Activated naive CD4-positive, alpha-beta T cell (primary cell): ENCODE results near the gene LNX1.

ENCODE experiments used
- DNase-seq, 4 experiments: peaks; one replicate each; lab custom pipeline; 2025; lab: John Stamatoyannopoulos, UW

LNX1 gene

DNA sequence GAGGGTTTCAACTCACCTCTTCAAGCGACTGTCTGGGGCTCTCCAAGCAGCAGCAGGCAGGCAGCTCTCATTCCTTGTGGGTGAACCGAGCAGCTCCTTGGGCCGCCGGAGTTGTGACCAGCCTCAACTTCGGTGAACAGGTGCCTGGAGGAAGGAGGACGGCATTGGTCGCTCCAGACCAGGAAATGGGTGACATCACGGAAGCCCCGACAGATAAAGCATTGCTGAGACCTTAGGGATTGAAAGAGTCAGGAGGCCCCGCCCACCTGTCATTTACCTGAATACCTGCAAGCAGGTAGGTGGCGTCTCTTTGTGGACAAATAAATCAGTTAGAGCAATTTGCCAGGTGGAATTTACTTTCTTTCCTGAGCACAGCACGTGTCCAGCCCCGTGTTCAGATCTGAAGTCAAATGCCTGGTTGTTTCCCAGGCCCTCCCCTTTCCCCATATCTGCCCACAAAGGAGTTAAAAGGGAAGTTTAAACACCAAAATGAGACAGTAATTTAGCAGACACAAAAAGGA lies at the start of gene LNX1:
TSS of gene LNX1 (minus strand) at position 115 of the 521 bp plus-strand sequence. CDS start 17,484 bp downstream, outside the sequence.
- DNase-seq = no peak

DNA sequence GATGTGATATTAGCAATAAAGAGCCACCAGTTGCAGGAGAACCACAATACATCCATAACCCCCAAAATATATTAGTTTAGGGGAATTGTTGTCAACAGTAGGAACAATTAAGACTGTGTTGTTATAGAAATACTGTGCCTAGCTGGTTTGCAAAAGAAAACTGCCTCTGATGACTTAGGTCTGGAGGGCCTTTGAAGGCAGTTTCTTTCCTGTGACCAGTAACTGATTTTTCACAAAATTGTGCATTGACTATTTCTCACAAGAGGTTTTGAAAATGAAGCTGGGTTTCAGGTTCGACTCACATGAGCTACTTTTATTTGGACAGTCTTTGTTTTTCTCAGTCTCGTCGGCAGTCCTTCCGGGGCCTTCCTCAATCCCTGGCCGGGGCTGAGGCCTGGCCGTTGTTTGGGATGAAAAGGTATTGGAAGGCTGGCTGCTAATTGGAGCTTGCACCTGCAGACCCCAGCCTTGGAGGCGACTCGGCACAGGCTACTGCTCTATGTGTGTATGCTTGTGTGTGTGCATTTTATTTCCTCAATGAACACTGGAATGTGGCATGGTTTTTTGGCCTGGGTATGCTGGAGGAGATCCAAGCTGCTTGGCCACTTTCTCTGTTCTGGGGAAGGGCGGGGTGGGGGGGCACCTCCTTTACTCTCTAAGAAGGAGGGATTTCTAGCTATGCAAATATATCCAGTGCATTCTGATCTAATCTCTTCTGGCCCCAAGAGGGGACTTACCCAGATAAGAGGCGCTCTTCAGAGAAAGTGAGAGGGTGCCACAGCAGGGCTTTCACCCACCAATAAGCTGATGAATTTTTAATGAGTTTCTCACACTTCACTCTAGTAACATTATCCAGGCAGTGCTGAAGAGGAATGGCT lies 49.5 kb upstream of the LNX1 start:
- DNase-seq = no peak

DNA sequence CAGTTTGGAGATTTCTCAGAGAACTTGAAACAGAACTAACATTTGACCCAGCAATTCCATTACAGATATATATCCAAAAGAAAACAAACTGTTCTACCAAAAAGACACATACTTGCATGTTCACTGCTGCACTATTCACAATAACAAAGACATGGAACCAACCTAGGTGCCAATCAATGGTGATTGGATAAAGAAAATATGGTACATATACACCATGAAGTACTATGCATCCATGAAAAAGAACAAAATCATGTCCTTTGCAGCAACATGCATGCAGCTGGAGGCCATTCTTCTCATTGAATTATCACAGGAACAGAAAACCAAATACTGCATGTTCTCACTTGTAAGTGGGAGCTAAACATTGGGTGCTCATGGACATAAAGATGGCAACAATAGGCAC lies 47.6 kb upstream of the LNX1 start:
- no peak for DNase-seq

DNA sequence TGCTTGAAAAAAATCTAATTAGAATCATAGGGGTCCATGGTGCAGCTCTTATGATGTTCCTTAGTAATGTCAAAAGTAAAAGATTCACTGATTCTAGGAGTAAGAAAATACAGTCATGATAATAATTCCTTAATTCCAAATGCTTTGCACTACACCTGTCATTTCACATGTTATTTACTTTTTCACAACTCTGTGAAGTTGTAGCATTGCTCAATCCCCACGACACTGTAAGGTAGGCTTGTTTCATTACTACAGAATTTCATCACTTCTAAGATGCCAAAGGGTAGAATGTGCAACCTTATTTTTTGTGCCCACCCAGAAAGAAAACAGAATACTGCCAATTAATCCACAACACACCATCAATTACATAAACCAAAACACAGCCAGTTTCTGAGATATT lies 46.1 kb upstream of the LNX1 start:
- DNase-seq = no peak

DNA sequence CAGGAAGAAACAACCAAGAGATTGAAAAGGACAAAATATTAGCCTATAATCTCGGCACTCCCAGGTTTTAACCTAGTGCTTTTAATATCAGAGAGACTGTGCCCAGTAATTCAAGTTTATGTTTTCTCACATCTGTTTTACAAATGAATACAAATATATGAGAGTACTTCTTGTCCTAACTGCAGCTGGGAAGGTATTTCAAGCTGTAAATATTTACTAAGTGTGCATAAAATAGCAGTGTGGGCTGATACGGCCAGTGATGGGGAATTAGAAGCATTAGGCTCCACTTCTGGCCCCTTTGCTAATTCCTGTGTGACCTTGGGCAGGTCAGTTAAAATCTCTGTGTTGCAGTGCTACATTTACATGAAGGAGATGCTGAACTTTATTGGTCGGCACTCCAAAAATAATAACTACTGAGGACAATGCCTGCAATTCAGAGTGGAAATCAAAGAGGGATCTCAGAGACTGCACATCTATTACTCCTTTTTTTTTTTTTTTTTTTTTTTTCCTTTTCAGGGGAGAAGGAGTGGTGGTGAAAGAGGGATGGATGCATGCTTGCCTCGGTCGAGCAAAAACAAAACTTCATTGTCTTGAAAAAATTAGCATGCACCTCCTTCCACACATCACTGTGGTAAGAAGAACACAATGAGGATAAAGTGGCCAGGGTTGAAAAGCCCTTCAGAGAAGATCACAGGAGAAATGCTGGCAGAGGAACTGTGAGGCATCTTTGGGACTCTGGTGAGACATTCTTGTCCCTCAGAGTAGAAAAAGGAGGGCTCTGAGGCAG lies 44.6 kb upstream of the LNX1 start:
- no peak for DNase-seq

DNA sequence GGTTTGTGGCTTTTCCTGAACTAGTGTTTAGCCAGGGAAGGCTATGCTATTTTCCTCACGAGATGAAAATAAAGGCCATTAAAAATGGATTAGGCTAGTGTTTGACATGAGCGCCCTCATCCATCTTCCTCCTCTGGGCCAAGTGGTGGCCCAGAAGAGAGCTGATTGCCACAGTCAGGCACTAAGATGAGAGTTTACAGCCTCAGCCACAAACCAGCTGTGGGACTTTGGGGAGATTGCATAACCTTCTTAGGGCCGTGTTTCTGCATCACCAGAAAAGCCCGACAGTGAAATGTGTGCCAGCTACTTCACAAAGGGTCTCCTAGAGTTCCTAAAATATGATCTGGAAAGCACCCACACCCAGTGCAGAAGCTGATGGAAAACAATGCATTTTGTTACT lies 42.3 kb upstream of the LNX1 start:
- no peak for DNase-seq

DNA sequence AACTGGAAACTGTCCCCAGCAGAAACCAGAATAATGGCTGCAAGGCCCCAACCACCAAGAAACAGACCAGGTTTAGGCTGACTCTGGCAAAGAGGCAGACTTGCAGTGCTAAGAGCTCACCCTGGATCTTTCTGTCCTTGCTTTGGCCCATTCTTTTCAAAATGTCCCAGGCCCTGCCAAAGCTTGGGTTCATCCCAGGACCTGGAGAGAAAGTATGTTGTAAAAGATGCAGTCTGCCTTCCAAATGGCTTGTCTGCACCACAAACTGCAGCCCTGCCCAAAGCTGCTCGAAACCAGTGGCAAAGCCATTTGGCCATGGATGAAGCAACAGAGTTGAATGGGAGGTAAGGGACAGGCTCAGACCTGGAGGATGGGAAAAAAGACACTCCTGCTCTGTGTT lies 38.0 kb upstream of the LNX1 start:
- DNase-seq = no peak

DNA sequence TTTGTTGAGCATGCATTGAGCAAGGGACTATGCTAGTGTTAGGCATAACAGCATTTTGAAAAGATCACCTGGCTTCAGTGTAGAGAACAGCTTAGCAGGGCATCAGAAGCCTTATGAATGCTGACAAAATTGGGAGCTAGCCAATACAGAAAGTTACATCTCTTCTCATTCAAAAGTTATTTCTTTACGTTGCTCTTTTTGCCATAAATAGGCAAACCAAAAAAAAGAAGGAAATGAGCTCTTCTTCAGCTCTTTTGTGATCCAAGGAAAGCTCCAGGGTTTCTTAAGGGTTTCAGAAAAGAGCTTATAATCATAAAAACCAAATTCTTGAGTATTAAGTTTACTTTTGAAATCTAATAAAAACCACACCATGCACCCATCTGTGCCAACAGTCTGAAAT lies 35.2 kb upstream of the LNX1 start:
- DNase-seq = no peak

DNA sequence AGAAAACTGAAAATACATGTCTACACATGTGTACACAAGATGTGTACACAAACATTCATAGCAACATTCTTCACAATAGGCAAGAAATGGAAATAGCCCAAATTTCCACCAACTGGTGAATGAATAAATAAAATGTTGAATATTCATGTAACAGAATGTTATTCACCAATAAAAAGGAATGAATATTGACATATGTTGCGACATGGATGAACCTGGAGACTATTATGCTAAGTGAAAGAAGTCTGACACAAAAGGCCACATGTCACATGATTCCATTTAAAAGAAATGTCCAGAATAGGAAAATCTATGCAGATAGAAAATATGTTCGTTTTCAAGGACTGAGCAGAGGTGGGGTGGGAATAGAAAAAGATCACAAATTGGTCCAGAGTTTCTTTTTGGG lies 34.6 kb upstream of the LNX1 start:
- no peak for DNase-seq

DNA sequence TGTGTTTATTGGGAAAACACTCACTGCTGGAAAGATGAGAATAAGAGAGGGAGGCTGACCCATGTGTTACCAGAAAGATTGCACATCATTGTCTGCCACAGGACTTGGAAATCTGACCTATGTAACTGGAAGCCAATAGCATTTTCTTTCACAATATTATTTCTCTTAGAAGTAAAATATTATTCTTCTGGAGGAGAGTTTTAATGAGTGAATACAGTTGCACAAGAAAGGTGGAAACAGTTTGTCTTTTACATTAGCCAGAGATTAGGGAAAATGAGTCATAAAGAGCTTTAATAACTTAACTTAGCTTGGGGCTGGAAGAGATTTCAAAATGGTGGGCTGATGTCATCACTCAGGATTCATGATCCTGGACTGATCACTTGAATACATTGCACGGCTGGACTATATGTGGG lies 31.5 kb upstream of the LNX1 start:
- no peak for DNase-seq

DNA sequence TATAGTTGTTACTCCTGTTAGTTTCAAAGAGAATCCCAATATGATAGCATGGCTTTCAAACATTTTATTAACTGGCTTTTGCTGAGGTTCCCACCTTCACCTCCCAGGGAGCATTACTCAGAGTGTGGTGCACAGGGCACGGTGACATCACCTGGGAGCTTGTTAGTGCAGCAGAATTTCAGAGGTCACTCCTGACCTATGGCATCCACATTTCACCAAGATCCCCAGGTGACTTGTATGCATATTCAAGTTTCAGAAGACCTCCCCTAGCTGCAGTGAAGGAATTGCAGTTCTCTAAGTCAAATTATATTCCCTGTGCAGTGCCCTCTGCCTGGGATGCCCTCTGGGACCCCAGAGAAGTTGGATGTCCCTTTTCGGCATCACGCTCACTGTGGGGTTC lies 29.7 kb upstream of the LNX1 start:
- DNase-seq = no peak

DNA sequence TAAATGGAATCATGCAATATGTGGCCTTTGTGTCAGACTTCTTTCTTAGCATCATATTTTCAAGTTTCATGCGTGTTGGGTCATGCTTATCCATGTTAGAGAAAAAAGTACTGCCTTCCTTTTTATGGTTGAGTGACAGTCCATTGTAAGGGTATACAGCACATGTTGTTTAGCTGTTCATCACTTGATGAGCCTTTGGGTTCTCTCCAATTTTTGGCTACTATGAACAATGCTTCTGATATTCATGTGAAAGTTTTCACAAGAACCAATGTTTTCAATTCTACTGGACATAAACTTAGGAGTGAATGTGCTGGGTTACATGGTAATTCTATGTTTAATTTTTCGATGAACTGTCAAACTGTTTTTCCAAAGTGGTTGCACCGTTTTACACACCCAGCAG lies 28.1 kb upstream of the LNX1 start:
- DNase-seq = no peak

DNA sequence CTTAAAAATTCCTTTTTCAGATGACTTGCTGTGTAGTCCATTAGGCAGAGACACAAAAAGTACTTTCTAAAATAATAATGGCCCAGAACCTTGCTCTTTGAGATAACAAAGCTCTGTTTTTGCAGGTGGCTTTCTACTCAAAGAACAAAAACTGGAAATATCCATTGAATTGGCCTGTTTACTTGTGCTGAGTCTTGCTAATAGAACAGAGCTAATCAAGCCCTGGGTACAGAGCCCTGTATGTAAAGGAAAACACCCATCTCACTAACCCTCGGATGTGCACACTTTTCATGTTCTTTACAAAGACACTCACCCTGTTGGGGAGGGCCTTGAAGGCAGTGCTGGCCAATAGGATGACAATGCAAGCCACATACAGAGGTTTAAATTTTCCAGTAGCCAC lies 27.0 kb upstream of the LNX1 start:
- no peak for DNase-seq

DNA sequence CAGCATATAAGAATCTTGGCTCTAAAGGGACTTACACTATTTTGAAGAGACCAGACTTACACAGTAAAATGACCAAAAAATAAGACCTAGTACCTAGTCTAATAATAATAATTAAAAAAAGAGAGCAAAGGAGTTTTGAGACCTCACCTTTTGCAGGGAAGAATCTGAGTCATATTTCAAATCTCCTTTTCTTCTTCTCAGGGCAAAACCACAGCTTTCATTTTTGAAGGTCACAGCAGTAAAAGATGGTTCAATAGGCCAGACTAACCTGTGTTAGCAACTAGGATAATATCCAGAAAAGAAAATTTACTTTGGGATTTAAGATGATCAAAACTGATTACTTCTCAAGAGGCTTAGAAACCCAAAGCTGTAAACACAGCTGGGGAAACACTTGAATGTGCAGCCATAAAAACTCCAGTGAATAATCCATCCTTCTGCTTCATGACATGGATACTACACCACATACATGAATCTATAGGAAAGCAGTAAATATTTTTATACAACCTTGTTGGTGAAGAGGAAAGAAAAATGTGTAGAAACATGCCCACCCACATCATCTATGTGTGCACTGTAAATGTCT lies 25.9 kb upstream of the LNX1 start:
- DNase-seq = no peak

DNA sequence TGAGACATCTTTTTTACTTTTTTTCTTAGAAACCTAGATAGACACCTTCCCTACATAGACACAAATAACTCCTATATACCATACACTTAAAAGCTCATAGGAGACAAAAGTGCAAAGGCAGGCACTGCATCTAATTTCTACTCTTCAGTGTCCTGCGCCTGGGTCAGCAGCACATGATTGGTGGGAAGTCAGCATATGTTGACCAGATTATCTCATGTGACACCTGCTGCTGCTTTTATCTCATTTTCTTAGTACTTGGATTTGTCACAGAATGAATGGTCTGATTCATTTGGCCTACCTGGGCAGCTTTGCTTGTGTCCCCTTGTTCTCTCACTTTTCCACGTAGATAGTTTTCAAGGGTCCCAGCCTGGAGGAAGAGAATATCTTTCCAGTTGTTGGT lies 24.9 kb upstream of the LNX1 start:
- DNase-seq = no peak

DNA sequence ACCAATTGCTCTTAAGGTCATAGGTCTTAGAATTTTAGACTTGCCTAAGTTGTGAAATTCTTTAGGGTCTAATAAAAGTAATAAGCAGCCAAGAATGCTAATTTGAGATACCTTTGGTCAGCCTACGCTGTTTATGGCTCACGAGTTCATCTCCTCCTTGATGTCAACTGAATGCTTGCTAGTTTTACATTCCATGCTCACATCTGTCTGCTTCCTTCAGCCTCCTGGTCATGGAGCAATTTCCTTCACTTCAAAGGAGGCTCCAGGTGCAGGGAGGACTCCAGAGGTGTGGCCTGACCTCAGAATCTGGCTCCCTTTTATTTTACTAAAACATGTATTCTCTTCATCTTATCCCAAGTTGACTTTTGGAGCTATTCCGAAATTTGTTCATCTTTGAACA lies 23.3 kb upstream of the LNX1 start:
- no peak for DNase-seq

DNA sequence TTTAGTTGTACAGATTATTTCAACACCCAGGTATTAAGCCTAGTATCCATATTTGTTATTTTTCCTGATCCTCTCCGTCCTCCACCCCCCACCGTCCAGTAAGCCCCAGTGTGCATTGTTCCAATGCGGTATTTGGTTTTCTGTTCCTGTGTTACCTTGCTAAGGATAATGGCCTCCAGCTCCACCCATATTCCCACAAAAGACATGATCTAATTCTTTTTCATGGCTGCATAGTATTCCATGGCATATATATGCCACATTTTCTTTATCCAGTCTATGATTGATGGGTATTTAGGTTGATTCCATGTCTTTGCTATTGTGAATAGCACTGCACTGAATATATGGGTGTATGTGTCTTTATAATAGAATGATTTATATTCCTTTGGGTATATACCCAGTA lies 22.1 kb upstream of the LNX1 start:
- DNase-seq = no peak

DNA sequence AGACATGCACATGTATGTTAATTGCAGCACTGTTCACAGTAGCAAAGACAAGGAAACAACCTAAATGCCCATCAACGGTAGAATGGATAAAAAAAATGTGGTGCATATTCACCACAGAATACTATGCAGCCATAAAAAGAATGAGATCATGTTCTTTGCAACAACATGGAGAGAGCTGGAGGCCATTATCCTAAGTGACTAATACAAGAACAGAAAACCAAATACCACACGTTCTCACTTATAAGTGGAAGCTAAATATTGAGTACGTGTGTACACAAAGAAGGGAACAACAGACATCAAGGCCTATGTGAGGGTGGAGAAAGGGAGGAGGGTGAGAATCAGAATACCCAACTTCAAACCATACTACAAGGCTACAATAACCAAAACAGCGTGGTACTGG lies 17.4 kb upstream of the LNX1 start:
- DNase-seq = no peak

DNA sequence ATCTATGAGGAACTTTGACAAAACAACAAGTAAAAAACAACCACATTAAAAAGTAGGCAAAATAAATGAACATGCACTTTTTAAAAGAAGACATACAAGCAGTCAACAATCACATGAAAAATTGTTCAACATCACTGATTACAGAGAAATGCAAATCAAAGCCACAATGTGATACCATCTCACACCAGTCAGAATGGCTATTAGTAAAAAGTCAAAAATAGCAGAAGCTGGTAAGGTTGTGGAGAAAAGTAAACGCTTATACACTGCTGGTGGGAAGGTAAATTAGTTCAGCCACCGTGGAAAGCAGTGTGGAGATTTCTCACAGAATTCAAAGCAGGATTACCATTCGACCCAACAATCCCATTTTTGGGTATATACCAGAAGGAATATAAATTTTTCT lies 17.0 kb upstream of the LNX1 start:
- DNase-seq = no peak

DNA sequence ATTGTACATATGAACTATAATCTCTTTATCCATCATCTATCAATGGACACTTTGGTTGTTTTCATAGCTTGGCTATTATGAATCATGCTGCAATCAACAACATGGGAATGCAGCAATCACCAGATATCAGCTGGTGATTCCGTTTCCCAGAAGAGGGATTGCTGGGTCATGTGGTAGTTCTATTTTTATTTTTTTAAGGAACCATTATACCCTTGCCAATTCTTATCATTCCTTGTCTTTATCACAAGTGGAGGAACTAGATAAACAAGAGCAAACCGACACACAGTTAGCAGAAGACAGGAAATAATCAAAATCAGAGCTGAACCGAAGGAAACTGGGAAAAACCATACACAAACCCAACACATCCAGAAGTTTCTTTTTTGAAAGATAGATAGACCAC lies 14.5 kb upstream of the LNX1 start:
- no peak for DNase-seq

DNA sequence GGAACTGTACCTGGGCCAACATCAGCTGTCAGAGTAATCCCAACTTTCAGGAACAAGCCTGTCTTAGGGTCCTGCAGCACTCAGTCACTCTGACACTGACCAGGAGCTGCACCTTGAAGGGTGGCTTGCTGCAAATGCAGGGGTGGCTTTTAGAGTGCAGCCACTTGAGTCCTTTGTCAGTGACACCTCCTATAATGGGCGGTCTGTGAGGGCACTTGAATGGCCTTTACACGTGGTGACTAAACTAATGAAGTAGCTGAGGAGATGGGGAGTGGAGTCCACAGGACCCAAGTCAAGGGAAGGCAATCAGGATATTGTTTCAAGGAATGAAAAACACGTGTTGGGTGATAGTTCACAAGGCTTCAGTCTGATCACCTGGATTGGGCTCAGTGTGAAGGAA lies 11.1 kb upstream of the LNX1 start:
- DNase-seq = no peak

DNA sequence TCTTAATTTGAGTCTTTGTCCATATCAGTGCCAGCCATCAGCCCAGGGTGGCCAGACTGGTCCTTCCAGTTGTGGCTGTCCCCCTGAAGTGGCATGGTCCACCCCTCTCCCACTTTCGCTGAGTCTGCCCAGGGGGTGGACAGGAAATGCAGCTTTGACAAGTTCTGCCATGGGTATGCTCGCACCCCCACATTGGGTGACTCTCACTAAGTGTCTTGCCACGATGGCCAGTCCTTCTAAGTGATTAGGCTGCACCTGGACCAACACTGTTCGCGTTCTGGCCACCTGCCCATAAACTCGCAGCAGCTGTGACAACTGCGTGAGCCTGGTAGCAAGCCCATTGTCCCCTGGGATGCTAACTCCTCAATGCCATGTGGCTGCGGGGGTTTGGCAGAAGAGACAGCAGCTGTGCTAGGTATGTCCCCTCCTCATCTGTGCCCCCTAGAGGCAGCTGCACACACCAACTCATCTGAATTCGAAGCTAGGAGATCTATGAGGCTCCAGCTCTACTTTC lies 10.0 kb upstream of the LNX1 start:
- no peak for DNase-seq

DNA sequence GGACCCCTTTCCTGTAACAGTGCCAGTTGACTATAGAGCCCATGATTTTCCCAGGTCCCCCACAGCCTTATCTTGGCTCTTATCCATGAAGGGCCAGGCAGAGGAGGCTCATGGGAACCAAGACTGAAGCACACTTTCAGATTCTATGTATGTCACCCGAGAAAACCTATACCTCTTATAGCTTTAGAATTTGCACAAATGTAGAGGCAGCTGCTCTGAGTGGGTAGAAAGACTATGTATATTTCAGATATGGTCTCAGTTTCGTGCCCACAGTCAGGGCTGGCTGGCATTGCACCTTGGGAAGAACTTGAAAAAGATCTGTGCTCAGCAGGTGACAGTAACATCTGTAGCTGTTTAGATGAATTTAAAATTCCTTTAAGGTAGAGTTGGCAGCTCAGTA lies 8.3 kb upstream of the LNX1 start:
- no peak for DNase-seq
